GM19035 (cell line): ENCODE data around the gene EYA3.

Experiments used
- ATAC-seq: cut with Tn5 transposase; IDR thresholded peaks from one replicate; pipeline ENCODE4 v1.9.1; 2021; ENCODE audit not compliant: unreplicated experiment

Gene EYA3

DNA sequence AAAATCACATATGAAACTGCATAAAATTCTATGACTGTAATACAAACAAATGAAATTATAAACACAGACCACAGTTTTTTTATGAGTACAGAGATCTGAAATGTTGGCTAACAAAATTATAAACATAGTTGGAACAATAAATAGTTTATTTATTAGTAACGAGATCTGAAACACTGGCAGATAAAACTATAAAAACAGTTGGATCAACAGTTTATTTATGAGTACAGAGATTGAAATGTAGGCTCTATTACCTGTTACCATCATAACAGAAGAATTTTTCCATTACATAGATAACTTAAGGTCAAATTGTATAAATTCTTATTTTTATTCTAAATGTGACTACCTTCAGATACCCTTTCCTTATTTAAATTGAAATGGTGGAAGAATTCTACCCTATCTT, 14.5 kb downstream of the EYA3 start:
- no peak for ATAC-seq

DNA sequence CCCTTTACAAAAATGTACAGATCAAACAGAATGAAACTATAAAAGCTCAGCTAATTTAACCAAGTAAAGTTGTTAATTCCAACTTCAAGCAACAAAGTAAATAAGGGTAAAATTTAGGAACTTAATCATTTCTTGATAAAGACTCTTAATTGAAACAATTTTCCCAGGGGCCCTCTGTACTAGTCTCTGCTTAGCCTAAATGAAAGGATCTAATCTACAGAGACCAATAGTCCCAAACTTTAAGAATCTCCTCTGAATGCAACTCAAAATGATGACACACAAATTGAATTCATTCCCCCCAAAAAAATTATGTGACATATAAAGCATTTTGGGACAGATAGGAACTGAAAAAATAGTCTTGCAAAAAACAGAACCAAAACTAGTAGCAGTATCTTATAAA, 16.6 kb downstream of the EYA3 start:
- ATAC-seq, result no peak

DNA sequence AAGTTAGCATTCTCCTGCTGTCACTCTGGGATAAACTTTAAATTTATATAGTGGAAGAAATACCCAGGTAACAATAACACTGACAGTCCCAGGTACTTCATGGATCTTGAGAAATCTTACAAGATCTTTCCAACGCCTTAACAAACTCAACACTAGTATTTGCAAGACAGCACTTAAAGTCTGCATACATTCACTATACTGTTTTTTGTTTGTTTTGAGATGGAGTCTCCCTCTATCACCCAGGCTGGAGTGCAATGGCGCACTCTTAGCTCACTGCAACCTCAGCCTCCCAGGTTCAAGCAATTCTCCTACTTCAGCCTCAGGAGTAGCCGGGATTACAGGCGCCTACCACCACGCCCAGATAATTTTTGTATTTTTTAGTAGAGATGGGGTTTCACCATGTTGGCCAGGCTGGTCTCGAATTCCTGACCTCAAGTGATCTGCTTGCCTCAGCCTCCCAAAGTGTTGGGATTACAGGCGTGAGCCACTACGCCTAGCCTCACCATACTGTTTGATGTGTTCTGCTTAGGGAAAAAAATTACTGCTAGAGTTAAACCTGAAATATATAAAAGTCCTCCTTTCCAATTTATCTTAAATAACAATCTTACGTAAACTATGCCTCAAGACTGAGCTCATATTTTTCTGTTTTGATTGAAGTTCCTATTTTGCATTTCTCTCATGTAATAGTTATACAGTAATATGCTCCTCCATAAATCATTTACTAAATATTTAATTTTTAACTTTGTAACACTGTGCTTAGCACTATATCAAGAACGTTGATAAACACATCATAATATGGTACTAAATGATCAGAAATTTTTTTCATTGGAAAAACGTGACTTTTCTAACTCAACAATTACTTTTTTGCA, 17.5 kb downstream of the EYA3 start:
- ATAC-seq, result no peak

DNA sequence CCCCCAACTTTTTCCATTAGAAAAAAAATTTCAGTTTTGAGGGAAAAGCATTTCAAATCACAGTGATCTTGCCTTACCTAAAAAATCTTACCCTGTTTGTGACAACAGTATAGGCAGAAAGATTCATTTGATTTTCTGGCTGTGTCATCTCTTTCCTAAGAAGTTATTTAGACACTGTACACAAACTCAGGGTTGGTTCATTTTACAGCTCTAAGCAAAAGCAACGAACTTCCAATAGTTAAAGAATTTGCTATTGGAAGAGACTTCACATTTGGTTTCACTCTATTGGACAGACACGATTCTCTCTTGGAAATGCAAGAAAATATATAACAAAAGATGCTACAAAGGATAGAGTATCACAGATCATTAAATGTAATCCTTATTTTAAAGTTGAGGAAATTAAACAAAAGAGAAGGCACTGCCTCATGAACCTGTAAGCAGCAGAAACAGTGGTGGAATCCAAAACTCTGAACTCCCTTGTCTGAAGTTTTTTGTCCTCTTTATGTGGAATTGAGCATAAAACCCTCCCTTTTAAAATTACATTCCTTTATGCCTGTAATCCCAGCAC, 20.8 kb downstream of the EYA3 start:
- no peak for ATAC-seq

DNA sequence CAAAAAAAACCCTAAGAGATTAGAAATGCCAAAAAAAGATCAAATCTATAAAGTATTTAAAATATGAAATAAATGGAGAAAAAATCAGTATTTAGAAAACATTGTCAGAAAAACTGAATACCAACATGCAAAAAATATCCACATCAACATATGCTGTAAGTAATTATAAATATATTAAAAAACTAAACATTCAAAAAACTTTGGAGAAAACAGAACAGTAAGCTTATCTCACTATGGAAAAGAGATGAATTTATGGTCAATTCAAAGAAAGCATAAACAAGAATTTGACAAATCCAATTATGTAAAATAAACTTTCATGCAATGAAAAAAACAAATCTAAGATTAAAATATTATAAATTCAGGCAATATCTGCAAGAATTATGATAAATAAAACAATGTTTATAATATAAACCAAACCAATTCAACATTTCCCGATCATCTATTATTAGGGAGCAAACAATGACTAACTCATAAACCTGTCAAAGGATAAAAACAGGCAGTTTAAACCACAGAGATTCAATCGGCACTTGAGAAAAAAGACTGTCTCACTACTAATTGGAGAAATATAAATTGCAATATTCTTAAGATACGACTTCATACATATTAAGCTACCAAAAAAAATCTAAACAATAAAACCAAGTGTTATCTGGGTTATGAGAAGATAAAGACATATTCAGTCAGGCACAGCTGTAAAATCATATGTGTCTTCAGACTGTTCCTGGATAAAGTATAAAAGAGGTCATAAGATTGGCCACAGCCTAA, 21.8 kb downstream of the EYA3 start:
- no peak for ATAC-seq

DNA sequence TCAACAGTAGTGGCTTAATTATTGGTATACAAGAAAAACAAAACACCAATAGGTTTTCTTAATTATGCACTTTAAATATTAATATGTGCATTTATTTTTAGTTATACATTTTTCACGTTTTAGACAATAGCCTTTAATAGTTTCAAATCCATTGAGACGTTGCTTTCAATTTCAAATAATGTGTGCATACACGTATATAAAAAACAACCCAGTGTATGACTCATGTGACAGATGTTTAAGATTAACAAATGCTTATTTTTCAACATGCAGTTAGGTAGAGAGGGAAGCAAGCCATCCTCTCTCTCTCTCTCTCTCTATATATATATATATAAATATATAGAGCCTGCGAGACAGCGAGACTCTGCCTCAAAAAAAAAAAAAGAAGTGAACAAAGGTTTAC, 24.3 kb downstream of the EYA3 start:
- no peak for ATAC-seq

DNA sequence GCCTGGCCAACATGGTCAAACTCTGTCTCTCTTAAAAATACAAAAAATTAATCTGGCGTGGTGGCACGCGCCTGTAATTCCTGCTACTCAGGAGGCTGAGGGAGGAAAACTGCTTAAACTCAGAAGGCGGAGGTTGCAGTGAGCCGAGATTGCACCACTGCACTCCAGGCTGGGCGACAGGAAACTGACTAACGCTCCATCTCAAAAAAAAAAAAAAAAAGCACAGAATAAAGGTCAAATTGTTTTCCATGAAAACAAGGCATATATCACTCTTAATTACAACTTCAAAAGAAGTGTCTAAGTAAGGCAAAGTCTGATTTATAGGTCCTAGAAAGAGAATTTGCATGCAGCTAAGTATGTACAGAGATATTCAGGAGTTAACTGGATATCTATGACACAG, 25.6 kb downstream of the EYA3 start:
- ATAC-seq, result no peak

DNA sequence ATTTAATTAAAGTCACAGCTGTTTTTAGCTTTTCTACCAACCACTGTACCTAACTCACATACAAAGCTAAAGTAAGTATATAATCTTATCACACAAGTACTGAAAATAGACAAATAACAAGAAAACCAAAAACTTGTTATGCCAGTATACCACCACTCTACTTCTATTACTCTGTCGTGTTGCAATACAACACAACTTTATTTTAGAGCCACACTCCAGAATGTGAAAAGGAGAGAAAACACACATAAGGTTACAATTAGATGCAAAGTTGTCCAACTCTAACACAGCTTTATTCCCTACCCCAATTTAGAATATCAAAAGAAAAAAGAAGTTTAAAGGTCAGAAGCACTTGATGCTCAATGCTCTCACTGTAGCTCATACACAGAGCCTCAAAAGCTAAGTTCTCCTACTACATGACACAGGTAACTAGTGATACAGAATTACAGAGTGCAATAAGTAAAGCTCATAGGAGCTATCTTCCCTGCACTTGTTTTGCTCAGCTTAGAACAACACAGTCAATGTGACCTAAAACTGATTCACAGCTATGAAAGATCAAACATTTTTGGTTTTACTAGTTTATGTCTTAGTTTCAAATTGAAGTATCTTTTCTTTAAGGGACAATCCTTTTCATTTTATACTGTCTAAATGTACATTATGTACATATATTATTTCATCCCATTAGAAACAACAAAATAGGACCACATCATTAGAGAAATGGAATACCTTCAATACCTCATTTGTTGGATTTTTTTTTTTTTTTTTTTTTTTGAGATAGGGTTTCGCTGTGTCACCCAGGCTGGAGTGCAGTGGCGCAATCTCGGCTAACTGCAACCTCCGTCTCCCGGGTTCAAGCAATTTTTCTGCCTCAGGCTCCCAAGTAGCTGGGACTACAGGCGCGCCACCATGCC, 29.2 kb downstream of the EYA3 start:
- ATAC-seq, result no peak

DNA sequence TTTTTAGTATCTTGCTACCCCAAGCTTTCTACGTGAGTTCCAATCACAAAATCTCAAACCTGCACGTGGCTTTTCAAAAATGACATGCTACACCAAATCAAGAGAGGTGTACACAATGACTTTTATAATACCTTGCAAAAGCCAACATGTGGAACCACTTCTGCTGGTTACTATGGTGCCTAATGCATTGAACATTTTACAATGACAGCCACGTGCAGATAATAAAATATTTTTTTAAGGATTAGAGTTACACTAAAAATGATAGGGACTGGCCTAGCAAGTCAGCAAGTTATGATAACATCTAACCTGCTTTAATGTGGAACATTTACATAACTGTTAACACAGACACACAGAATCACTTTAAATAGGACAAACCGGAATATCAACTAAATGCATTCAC, 30.2 kb downstream of the EYA3 start:
- no peak for ATAC-seq

DNA sequence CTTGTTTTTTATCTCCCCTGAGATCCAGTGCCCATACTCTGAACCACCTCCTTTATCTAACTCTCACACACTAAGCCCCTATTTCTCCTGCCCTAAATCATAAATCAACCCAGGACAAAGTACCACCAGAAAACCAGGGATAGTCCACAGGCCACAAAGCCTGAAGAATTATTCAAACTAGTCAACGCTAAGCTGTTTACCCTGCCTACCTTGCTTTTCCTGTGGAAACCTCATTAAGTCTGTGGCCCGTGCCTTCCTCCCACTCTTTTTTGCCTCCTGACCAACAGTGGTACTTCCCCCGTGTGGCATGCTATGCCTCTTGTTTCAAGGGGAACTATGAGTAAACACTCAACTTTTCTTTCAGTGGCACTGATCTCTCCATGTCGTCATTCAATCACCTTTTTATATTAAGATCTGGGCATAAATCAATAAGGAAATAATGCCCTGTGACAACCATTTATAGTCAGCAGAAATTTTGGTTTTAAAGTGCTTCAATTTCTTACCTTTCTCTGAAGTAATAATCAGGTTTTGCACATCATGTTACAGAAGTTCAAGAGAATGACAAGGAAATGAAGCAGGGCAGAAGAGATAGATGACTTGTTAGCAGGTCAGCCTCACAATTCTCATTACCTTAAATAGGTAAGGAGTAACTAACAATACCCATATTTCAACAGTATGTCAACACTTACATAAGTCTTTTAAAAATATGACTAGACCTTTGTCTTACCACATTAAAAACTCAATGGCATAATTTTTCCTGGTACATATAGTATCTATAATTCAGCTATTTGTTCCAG, 32.1 kb downstream of the EYA3 start:
- peak; percentile 82 for ATAC-seq

DNA sequence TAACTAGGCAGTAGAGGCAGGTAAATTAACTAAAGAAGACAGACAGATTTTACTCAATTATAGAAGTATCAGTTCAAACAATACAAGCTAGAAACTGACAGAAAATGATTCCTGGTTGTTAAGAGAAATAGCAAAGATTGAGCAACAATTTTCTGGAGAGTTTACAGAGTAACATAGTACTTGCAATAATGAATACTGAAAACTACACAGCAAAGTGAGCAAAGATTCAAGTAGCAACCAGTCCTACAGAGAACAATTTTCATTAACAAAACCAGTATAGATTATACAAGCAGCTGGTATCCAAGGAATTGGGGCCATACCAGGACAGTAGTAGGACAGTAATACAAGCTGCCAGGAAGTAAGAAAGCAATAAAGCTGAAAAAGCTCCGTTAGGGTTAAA, 37.6 kb downstream of the EYA3 start:
- ATAC-seq, result no peak

DNA sequence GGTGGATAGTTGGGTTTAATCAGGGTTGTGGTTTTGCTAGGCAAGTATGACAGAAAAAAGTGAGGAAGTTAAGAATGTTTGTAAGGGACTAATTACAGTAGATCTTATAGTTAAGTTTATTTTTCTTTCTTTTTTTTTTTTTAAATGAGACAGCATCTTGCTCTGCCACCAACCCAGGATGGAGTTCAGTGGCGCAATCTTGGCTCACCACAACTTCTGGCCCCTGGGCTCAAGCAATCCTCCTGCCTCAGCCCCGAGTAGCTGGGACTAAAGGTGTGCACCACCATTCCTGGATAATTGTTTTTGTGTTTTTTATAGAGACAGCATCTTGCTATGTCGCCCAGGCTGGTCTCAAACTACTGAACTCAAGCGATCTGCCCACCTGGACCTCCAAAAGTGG, 41.7 kb downstream of the EYA3 start:
- ATAC-seq, result no peak

DNA sequence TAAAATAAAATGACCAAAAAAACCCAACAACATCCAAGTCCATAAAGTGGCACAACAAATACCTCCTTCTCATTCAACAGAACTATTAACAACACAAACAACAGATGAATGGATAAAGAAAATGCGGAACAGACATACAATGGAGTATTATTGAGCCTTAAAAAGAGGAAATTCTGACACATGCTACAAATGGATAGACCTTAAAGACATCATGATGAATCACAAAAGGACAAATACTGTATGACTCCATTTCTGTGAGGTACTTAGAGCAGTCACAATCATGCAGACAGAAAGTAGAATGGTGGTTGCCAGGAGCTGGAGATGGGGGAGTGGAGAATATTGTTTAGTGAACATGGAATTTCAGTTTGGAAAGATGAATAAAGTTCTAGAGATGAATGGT, 42.6 kb downstream of the EYA3 start:
- ATAC-seq, result no peak

DNA sequence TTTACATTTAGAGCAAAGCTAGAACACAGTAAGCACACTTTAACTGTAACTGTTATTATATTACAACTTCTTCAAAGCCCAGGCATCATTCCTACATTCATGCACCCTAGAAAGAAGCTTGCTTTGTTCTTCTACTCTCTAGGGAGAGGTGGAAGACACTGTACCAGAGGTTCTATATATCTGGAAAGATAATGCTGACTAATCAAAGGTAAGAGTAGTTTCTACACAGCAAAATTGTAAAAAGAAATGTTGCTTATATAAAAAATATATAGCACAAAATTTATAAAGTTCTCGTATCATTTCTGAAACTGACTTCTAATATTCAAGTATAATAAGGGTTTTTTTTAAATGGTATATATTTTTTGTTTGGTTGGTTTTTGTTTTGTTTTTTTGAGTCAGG, 44.0 kb downstream of the EYA3 start:
- no peak for ATAC-seq

DNA sequence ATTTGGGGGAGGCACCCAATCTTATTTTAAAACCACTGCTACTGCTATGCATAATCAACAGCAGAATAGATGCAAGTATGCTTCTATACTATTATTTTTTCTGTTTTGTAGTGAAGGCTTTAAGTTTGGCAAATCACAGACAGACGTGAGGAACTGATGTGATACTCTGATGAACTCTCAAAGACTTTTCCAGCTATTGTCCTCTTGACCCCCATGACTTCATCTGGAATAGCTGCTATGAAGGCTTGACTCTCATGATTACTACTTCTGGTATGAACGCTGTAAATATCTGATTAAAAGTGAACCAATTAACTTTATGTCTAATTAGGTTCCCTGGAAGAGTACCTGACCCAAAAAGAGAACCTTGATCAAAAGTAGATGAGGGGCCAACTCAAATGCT, 49.1 kb downstream of the EYA3 start:
- ATAC-seq, result no peak

DNA sequence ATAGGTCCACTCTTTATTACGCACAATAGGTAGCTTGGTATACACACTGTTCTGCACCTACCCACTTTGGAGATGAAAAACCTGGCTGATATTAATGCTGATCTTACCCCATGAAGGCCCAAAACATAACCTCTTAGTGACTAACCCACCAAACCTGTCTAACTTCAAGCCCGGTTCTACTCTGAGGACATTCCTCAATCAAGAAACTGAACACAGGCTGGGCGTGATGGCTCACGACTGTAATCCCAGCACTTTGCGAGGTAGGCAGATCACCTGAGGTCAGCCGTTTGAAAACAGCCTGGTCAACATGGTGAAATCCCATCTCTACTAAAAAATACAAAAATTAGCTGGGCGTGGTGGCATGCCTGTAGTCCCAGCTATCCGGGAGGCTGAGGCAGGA, 50.5 kb downstream of the EYA3 start:
- no peak for ATAC-seq

DNA sequence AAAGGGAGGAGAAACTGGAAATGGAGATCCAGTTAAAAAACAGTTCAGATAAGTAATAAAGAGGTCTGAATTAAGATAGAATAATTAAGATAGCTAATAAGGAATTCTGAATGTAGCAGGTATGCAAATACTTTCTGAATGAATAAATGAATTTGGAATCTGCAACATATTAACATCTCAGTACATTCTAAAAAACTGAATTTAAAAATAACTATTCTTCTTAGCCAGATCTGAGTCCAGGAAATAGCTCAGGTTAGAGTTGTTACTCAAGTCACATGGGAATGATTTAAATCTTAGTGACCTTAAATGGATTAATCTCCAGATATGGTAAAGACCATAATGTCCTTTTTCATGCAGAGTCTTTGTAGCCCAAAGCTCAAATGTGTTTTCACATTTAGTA, 51.2 kb downstream of the EYA3 start:
- ATAC-seq, result no peak

DNA sequence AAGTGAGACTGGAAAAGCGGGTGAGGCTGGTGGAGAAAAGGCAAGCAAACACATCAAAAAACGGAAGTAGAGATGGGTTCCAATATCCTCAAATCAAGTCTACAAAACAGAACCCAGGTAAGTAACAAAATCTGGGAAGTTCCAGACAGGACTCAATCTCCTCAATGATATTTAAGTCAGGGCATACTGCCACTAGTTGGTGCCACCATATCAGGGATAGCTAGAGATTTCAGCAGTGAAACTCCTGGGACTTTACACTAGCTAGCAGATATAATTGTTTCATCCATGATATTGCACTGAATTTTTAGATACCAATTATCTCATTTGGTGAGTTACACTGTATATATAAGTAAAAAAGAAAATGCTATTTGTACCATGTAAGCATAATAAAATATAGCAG, 52.0 kb downstream of the EYA3 start:
- no peak for ATAC-seq

DNA sequence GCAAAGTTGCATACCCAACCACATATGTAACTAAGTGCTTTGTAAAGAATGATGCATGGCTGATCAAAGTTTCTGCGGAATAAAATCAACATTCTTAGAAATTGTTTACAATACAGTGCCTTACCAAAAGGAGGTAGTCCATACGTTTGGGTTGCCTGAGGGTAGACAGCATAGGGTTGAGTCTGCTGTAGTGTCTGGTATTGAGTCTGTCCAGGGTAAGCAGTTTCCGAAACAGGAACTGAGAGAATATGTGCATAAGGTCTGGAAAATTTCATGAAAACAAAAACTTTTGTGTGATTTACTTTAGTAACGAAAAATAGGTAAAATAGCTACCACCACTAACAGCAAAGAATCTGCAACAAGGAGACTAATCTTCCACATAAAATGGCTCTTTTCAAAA, 53.0 kb downstream of the EYA3 start:
- no peak for ATAC-seq

DNA sequence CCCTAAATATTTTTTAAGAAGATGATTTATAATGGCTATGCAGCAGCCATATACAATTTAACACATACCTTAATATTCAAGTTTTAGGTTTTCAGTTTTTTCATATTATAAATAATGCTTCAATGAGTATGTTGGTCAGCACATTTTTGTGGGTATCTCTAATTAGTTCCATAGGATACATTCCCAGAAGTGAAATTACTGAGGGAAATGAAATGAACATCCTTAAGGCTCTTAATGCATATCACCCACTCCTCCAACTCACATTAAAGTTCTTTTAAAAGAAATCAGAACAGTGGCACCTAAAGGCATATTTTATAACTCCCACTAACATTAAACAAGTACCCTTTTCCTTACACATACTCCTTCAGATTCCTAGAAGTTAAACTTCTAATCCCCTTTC, 56.1 kb downstream of the EYA3 start:
- no peak for ATAC-seq
